GM19239 (cell line): ENCODE results near the gene MAP7.
"Not testable (repeated sequence)": the region's sequence is repeated elsewhere in the genome, so short reads cannot be mapped to it uniquely, and the experiment has no call there.

Experiments
- DNase-seq: peaks from one replicate; pipeline ENCODE4 v3.0.0; 2011; ENCODE audit warnings: low spot score; ENCODE audit not compliant: insufficient read length
- FAIRE-seq: peaks from 2 replicates; lab custom pipeline; 2011; peaks lifted over from hg19 to GRCh38; lab: Jason Lieb, UNC

The MAP7 gene

DNA sequence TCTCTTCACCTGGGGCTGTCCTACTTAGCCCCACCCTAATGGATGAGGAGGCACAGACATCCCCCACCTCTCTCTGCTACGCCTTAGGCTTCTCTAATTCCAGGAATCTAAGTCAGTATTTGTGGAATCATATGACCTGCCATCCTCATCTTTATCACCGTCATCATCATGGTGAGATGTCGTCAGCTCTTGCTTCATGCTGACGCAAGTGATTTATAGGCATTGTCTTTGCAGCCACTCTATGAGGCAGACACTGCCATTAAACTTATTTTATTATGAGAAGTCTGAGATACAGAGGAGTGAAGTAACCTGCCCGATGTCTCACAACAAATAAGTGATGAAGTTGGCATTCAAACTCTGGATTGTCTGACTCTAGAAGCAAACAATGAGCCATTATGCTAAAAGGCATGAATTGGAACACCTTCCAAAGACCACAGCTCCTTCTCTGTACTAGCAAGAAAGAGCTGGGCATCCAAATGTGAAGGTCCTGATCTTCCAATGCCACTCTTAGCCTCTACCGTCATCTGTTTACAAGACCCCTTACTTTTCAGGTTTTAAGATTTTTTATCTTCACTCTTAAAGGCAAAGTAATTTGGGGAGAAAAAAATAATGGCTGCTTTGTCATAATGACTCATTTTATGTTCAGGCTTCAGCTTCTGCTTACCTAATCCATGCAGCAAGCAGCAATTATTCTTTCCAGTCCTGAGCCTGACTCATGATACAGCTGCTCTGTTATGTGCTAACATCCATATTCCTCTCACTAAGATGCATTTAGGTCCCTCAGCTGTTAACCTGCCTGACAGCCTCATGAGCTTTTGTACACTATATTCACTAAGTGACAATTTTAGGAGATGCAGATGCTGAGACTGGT is 146.9 kb downstream of the MAP7 start:
- DNase-seq (no peak), FAIRE-seq (no peak)

DNA sequence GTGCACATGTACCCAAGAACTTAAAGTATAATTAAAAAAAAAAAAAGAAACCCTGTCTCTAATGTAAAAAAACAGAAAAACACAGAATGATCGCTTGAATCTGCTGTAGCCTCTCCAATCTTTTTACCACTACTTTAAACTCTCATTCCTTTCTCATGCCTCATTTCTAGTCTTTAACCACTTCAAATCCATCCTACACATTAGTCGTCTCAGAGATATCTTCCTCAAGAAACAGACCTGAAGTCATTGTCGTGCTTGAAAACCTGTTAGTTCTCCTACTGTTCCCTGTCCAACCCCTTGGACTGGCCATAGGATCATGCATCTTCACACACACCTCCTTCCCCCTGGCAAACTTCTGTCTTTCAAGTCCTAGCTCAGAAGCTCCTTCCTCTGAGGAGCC is 148.5 kb downstream of the MAP7 start:
- no peak for FAIRE-seq
- no peak for DNase-seq

- not testable (repeated sequence) for FAIRE-seq, DNase-seq
Observed at GRCh38 chr6:136401236-136401635, 149.0 kb downstream of the MAP7 start.

DNA sequence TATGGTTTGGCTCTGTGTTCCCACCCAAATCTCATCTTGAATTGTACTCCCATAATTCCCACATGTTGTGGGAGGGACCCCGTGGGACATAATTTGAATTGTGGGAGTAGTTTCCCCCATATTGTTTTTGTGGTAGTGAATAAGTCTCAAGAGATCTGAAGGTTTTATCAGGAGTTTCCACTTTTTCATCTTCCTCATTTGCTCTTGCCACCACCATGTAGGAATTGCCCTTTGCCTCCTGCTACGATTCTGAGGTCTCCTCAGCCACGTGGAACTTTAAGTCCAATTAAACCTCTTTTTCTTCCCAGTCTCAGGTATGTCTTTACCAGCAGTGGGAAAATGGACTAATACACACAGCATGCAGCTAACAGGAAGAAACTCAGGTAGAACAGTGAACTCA is 151.8 kb downstream of the MAP7 start:
- FAIRE-seq, result no peak
- DNase-seq, result no peak

DNA sequence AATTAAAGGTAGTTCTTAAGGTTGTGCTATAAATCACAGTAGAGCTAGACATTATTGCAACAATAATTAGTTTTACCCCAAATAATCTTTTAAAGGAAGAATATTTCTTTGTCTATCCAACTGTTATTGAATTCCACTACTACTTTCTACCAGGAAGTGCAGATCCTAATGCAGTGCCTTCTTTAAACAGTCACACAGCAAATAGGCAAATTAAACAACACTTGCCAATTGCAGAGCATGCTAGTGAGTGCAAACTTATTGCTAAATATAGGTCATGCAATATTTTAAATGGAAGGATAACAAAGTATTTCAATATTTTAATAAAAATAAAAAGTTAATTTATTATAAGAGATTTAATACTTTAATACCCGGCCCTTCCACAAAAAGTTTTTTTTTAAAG is 153.3 kb downstream of the MAP7 start:
- no peak for FAIRE-seq
- no peak for DNase-seq

DNA sequence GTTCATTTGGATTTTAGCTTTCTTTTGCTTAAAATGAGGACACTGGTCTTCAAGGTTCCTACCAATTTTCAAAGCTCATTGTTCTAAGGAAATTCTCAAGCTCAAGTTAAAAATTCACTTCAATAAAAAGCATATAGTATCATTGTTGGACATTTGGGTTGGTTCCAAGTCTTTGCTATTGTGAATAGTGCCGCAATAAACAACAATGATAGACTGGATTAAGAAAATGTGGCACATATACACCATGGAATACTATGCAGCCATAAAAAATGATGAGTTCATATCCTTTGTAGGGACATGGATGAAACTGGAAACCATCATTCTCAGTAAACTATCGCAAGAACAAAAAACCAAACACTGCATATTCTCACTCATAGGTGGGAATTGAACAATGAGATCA is 159.3 kb downstream of the MAP7 start:
- DNase-seq, FAIRE-seq: not testable (repeated sequence)

- DNase-seq (no peak), FAIRE-seq (no peak)
Observed at GRCh38 chr6:136387316-136387715, 162.9 kb downstream of the MAP7 start.

DNA sequence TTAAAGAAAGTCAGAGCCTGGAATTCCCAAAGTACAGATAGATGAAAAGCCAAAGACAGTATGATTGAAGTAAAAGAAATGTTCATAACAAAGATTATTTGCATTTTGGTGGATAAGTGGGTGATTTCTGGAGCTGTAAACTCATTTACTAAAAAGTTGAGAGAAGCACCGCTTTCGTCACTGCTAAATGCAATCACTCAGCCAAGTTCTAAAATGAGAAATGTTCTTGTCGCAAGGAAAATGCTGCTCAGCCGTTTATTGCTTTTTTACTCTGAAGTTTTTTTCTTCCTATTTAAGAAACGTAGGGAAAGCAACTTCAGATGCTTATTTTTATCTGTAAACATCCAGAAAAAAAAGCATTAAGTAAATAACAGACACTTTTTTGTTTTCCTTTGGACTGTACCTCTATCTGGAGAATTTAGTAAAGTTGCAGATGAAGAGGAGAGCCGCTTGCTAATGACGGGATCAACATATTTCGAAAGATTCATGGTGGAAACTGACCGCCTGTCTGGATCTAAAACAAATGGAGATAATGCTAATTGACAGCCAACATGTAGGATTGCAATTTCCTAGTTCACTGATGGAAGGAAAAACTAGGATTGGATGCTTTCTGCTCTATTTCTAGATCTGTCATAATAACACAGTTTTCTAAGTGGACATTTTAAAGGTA is 166.8 kb downstream of the MAP7 start:
- DNase-seq (no peak), FAIRE-seq (no peak)

- DNase-seq, result no peak
- FAIRE-seq, result no peak
Observed at GRCh38 chr6:136382676-136383252, 167.5 kb downstream of the MAP7 start.

DNA sequence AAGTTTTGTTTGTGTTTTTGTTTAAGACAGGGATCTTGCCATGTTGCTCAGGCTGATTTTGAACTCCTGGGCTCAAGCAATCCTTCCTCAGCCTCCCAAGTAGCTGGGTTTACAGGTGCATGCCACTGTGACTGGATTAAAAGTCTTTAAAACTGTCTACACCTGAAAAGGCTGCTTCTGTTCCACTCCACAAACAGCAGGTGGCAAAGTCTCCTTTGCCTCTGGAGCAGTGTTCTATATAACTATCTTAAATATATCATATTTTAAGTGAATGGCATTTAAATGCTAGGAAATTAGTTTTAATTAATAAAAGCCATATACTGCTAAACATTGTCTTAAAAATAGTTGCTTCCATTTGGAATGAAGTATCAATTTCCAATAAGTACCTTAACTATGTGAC is 171.3 kb downstream of the MAP7 start:
- FAIRE-seq (no peak), DNase-seq (no peak)

GRCh38 chr6:136375836-136376235 is 174.4 kb downstream of the MAP7 start:
- FAIRE-seq, DNase-seq: not testable (repeated sequence)

GRCh38 chr6:136371959-136372358 is 178.3 kb downstream of the MAP7 start:
- no peak for DNase-seq
- no peak for FAIRE-seq

DNA sequence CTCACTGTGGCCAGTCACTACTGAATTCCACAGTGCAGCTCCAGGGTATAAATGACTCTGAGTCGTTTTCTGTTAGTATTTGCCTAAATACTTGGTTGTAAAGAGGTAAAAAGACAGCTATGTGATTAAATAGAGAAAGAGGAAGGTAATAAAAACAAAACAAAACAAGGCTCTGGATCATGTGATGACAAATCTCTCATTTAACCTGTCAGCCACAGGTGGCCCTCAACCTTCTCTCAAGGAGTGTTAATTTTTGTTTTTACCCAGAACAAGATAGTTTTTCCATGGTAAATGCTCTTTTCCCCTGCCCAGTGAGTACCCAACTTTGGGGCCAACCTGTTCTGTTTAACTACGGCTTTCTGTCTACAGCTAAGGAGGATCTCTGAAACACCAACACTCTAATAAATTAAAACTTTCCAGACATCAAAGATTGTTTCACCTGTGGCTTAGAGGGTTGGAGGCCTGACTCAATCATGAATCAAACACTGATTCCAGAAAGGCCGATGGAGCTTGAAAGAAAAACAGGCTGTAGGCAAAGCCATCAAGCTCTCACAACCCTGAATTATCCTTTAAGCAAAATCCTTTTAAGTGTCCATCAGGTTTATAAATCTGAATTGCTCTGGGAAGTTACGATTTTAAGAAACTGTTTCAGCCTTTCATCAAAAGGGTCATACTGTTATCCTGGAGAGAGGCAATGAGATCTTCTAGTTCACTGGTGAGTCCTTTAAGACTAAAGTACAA is 179.1 kb downstream of the MAP7 start:
- DNase-seq (no peak), FAIRE-seq (no peak)

DNA sequence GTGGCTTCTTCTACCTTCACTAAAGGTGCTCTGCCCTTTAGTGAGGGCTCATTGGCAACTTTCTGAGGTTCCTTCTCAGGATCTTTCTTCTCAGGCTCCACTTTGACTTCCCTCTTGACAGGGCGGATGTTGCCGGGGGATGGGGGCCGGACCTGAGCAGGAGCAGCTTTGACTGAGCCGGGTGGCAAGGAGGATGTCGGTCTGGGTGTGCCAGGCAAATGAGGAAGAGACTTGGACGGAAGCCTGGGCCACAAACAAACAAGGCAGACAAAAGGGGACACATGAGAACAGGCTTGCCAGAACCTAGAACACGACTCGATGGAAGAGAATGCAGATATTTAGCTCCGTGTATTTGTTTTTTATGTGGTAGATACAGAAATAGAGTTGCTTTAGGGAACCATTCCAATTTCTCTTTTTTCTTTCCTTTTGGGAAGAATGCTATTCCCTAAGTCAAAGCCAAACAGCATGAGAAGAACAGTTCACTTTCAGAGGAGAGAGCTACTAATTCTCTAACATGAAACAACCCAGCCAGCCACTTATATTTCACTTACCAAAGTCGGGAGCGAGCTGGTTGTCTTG is 184.4 kb downstream of the MAP7 start:
- FAIRE-seq (no peak), DNase-seq (no peak)

- FAIRE-seq (no peak), DNase-seq (no peak)
Observed at GRCh38 chr6:136362421-136363356, 187.5 kb downstream of the MAP7 start.

- no peak for FAIRE-seq
Observed at GRCh38 chr6:136361787-136362186, 188.4 kb downstream of the MAP7 start.

DNA sequence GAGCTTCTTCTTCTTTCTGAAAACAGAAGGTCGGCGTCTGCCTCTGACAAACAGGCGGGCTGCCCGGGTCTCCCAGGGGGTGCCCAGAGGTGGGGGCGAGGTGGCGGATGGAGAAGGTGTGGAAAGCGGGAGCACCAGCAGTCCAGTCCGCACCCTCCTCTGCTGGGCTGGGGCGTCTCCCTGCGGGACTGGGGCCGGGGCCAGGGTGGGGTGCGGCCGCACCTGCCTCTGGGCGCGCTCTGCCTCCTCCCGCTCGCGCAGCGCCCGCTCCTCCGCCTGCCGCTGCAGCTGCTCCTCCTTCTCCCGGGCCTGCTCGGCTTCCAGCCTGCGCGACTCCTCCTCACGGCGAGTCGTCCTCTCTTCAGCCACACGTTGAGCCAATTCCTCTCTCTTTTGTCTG is 189.4 kb downstream of the MAP7 start:
- FAIRE-seq (no peak), DNase-seq (no peak)

More at GRCh38 chr6:136361787-136362186, 188.4 kb downstream of the MAP7 start:
- DNase-seq, result no peak

DNA sequence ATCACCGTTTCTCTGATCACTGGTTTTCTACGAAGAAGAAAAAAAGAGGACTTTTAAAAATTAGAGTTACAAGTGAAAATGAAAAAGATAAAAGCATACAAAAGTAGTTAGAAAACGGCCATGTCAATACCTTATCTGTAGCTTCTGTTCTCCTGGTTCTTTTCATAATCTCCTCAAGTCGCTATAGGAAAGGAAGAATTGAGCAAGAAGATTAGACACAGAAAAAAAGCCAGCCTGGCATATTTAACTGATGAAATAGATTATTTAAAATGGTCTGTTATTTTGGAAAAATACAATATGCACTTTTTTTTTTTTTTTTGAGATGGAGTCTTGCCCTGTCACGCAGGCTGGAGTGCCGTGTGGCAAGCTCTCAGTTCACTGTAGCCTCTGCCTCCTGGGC is 190.4 kb downstream of the MAP7 start:
- DNase-seq (no peak), FAIRE-seq (no peak)

GRCh38 chr6:136351518-136352110 is 198.6 kb downstream of the MAP7 start:
- FAIRE-seq (no peak), DNase-seq (no peak)
